GM18868 (cell line): ENCODE results near the gene MBOAT1.
"Not testable (repeated sequence)": the region's sequence is repeated elsewhere in the genome, so short reads cannot be mapped to it uniquely, and the experiment has no call there.

Source experiments
- ATAC-seq: cut with Tn5 transposase; IDR thresholded peaks from one replicate; pipeline ENCODE4 v1.9.1; 2021; ENCODE audit warnings: mild to moderate bottlenecking, moderate library complexity; ENCODE audit not compliant: unreplicated experiment

Gene MBOAT1

GRCh38 chr6:20203561-20204511, 8.4 kb downstream of the MBOAT1 start:
- ATAC-seq: no peak

DNA sequence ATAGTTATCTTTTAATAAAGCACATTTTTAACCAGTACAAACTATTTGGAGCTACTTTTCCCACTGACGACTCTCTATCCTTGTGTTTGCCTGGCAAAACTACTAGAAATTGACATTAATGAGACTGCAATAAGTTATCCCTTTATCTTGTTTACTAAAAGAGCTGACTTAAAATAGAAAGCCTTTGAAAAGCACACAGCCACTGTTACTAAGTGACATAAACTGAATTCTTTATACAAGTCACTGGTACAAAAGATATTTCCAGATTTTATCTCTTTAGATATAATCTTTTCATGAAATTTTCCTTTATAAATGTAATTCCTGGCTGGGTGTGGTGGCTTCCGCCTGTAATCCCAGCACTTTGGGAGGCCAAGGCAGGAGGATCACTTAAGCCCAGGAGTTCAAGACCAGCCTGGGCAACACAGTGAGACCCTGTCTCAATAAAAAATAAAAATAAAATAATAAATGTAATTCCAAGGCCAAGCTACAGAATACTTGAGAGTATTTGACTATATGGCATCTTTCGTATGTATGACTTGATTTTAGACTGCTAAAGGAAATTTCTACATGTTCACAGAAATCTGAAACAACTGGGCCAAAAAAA, 9.5 kb downstream of the MBOAT1 start:
- no peak for ATAC-seq

DNA sequence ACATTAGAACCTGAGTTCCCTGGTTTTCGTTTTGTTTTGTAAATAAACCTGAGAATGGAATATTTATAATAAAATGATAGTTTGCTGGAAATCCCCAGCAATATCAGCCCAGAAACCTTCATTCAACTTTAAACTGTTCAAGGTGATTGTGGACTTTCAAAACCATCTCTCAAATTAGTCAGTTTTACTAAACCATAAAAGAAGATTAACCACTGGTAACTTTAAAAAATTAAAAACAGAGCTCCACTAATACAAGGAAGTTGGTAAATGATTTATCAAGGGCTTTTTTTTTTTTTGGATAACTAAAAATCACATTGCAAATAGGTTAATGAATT, 10.0 kb downstream of the MBOAT1 start:
- ATAC-seq: peak; percentile 33

DNA sequence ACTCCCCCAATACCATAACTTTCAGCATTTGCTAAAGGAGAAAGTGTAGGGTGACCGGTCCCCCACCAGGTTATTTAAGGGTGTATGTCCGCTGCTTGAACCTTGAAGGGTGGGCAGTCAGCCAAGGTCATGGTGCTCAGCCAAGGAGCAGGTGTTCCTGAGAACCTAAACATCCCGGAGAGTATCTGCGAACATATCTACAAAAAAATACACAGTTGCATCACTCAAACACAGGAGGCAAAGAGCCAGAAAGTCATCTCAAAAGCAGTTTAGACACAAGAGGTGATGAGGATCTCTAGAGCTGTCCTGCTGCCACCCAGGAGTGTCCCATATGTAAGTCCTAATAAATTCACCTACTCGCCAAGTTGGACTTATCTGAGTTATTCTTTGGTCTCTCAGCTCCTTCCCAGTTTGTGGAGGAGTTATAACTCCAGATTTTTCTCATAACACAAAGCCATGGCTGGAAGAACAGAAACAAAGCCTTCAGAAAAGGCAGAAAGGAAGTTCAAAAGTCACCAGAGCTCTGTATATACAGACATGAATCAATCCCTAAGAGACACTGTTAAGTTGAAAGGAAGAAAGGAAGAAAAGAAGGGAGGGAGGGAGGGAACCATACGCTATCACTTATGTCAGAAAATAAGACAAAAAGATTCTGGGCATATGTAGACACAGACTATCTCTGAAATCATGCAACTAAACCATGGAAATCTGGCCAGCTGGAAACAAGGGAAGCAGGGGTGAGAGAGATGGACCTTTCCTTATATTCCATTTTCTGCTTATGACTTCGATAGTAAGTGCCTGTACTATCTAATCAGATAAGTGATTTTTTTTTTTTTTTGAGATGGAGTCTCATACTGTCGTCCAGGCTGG, 11.3 kb downstream of the MBOAT1 start:
- ATAC-seq: no peak

GRCh38 chr6:20198775-20199174, 13.5 kb downstream of the MBOAT1 start:
- ATAC-seq: no peak

GRCh38 chr6:20198156-20198774, 14.0 kb downstream of the MBOAT1 start:
- no peak for ATAC-seq

GRCh38 chr6:20197251-20197650, 15.0 kb downstream of the MBOAT1 start:
- no peak for ATAC-seq

GRCh38 chr6:20192625-20193024, 19.6 kb downstream of the MBOAT1 start:
- no peak for ATAC-seq

DNA sequence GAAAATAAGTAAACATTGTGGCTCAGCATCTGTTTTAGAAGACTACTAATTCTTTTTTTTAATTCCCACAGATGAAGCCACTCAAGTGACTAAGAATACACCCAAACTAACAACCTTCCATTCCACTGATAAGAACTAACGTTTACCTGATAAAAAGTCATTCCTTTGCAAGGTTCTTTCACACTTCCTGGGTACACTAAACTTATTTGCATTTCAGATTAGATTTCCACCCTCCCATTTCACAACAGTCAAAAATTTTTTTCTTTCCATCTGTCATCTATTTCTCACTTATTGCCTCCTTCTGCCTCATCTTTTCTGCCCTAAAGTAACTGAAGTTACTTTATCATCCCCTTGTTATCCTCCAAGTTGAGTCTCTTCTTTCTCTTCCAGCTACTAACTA, 20.3 kb downstream of the MBOAT1 start:
- no peak for ATAC-seq

DNA sequence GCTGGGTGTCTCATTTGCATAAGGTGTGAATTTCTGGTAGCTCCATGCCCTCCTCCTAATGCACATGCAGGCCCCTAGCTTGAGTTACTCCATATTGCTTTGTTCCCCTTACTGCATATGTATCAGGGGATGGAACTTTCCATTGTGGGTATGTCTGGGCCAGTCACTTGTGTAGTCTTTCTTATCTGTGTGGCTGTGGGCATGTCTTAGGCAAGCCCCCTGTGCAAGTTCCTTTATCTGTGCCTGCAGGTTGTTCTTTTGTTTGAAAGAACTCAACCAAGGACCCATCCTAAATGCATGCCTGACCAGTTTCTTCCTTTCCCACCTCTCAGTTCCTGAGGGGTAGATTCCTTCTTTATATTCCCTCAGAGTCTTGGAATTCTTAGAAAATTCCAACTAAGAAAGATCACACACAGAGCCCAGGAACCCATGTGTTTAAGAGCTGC, 23.6 kb downstream of the MBOAT1 start:
- no peak for ATAC-seq

- ATAC-seq: no peak
These were observed 25.3 kb downstream of the MBOAT1 start for GRCh38 chr6:20186981-20187380.

- no peak for ATAC-seq
These were observed 28.6 kb downstream of the MBOAT1 start for GRCh38 chr6:20183706-20184105.

GRCh38 chr6:20182926-20183521, 29.2 kb downstream of the MBOAT1 start:
- ATAC-seq: no peak

DNA sequence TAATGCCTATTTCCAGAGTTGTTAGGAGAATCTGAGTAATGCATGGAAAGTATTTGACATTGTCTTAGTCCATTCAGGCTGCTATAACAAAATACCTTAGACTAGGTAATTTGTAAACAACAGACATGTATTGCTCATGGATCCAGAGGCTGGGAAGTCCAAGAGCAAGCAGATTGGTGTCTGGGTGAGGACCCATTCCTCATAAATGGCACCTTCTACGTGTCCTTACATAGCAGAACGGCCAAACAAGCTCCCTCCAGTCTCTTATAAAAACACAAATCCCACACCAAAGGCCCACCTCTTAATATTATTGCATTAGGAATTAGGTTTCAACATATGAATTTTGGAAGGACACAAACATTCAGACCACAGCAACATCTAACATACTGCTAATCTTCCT, 30.2 kb downstream of the MBOAT1 start:
- ATAC-seq: no peak

- peak; percentile 77 for ATAC-seq
These were observed 31.3 kb downstream of the MBOAT1 start for GRCh38 chr6:20180935-20181334.

DNA sequence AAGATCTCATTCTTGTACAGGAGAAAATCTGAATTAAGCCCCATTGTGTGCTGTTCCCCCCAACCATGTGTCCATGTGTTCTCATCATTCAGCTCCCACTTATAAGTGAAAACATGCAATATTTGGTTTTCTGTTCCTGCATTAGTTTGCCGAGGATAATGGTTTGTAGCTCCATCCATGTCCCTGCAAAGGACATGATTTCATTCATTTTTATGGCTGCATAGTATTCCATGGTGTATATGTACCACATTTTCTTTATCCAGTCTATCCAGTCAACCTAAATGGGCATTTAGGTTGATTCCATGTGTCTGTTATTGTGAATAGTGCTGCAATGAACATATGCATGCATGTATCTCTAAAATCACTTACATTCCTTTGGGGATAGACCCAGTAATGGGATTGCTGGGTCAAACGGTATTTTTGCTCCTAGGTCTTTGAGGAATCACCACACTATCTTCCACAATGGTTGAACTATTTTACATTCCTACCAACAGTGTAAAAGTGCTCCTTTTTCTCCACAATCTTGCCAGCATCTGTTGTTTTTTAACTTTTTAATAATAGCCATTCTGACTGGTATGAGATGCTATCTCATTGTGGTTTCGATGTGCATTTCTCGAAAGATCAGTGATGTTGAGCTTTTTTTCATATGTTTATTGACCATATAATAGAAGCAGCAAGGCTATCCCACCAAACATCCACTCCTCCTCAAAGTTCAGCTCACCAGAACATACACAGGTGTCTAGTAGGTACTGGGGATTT, 32.8 kb downstream of the MBOAT1 start:
- ATAC-seq: not testable (repeated sequence)

GRCh38 chr6:20178327-20178726, 33.9 kb downstream of the MBOAT1 start:
- no peak for ATAC-seq

DNA sequence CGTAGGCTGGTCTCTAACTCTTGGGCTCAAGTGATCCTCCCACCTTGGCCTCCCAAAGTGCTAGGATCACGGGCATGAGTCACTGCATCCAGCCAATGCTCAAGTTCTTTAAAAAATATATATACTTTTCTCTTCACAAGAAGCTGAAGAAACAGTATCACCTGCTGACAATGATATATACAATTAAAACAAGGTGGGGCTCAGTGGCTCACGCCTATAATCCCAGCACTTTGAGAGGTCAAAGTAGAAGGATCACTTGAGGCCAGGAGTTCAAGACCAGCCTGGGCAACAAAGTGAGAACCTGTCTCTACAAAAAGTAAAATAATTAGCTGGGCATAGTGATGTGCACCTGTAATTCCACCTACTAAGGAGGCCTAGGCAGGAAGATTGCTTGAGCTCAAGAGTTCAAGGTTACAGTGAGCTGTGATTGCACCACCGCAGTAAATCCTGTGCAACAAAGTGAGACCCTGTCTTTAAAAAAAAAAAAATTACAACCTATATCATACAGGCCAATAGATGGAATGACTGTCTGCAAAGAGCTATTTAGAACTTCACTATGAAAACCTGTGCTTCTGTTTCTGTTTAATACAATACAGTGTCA, 36.4 kb downstream of the MBOAT1 start:
- ATAC-seq: no peak
